Neural cell (in vitro differentiated cells): ENCODE measurements around the gene PCNX2.

Experiments
- CTCF ChIP-seq: fragments of 450-650 bp; IDR thresholded peaks from 2 replicates; pipeline ENCODE4 v1.5.1; 2014; ENCODE audit warnings: antibody characterized with exemption, mild to moderate bottlenecking, moderate library complexity; ENCODE audit not compliant: poor library complexity, severe bottlenecking
- EZH2 ChIP-seq: fragments of 200-600, 300-800 bp; shearing (Covaris generic), sonication (generic); IDR thresholded peaks from 2 replicates; pipeline ENCODE4 v1.6.1; 2014; ENCODE audit warnings: antibody characterized with exemption, low read length, borderline replicate concordance, mild to moderate bottlenecking; ENCODE audit not compliant: insufficient read depth, poor library complexity, severe bottlenecking
- MXI1 ChIP-seq: fragments of 450-650 bp; conservative IDR thresholded peaks from 2 replicates; pipeline ENCODE4 v1.6.1; 2014; ENCODE audit warnings: antibody characterized with exemption, mild to moderate bottlenecking; ENCODE audit not compliant: poor library complexity, severe bottlenecking
- RAD21 ChIP-seq: fragments of 450-650 bp; conservative IDR thresholded peaks from 2 replicates; pipeline ENCODE4 v1.6.1; 2014; ENCODE audit warnings: antibody characterized with exemption, mild to moderate bottlenecking, moderate library complexity
- REST ChIP-seq: IDR thresholded peaks from 2 replicates; pipeline ENCODE4 v1.6.1; 2012; ENCODE audit warnings: borderline replicate concordance
- SMC3 ChIP-seq: fragments of 450-650 bp; conservative IDR thresholded peaks from 2 replicates; pipeline ENCODE4 v1.6.1; 2014; ENCODE audit warnings: antibody characterized with exemption, mild to moderate bottlenecking, moderate library complexity; ENCODE audit not compliant: poor library complexity
- TAF1 ChIP-seq: IDR thresholded peaks from 2 replicates; pipeline ENCODE4 v1.6.1; 2012; ENCODE audit warnings: low read depth

GRCh38 chr1:233242827-233243483 lies 52.6 kb downstream of the PCNX2 start:
- TF ChIP-seq CTCF = no peak
- TF ChIP-seq EZH2 = no peak
- no peak for TF ChIP-seq SMC3
- no peak for TF ChIP-seq TAF1
- TF ChIP-seq RAD21 = no peak
- TF ChIP-seq MXI1 = no peak
- TF ChIP-seq REST = no peak
